Measurements from ENCODE around the gene LAMB1.
"Not testable (repeated sequence)": the region's sequence is repeated elsewhere in the genome, so short reads cannot be mapped to it uniquely, and the experiment has no call there.

LAMB1 gene

GRCh38 chr7:107907790-107908189 lies 95.2 kb downstream of the LAMB1 start:
- H3K79me2 ChIP-seq (ENCODE audit: low read length), result no peaks in the 10 kb centered on the region
- H3K4me2 ChIP-seq (ENCODE audit: low read length), result no peak overlapping the region
- H3K27ac ChIP-seq (ENCODE audit: low read length), result no peak overlapping the region
- H3K36me3 ChIP-seq (replicated peaks; ENCODE audit: low read depth, low read length), result peaks cover 55% of the 10 kb centered on the region
- no peaks in the 10 kb centered on the region for H3K9me3 ChIP-seq (ENCODE audit: insufficient read depth, low read length)
- no peaks in the 10 kb centered on the region for H4K20me1 ChIP-seq (ENCODE audit: insufficient read depth, low read length)
- H2AFZ ChIP-seq (ENCODE audit: low read depth, low read length), result no peak overlapping the region
- H3K27me3 ChIP-seq (ENCODE audit: low read depth, low read length), result no peaks in the 10 kb centered on the region
- TF ChIP-seq, protein P1, sequence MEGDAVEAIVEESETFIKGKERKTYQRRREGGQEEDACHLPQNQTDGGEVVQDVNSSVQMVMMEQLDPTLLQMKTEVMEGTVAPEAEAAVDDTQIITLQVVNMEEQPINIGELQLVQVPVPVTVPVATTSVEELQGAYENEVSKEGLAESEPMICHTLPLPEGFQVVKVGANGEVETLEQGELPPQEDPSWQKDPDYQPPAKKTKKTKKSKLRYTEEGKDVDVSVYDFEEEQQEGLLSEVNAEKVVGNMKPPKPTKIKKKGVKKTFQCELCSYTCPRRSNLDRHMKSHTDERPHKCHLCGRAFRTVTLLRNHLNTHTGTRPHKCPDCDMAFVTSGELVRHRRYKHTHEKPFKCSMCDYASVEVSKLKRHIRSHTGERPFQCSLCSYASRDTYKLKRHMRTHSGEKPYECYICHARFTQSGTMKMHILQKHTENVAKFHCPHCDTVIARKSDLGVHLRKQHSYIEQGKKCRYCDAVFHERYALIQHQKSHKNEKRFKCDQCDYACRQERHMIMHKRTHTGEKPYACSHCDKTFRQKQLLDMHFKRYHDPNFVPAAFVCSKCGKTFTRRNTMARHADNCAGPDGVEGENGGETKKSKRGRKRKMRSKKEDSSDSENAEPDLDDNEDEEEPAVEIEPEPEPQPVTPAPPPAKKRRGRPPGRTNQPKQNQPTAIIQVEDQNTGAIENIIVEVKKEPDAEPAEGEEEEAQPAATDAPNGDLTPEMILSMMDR (IDR thresholded peaks at IDR 0.05; ENCODE audit: low read depth, low read length), result no peak
- no peak for TF ChIP-seq EZH2phosphoT487 (IDR thresholded peaks at IDR 0.05; ENCODE audit: low read depth)
- H3K9ac ChIP-seq (ENCODE audit: low read length), result no peak overlapping the region
- no peak overlapping the region for H3K4me3 ChIP-seq (ENCODE audit: low read length)
- peaks cover 5% of the 10 kb centered on the region; the same call in 1 of the 2 replicates for H3K4me1 ChIP-seq (ENCODE audit: low read length)

GRCh38 chr7:107902381-107902780 lies 100.6 kb downstream of the LAMB1 start:
- Histone ChIP-seq H3K79me2 (ENCODE audit: low read length) (peaks cover 33% of the 10 kb centered on the region), H4K20me1 (ENCODE audit: insufficient read depth, low read length) (0 out of 2 replicates have a peak, but pooled peaks cover 4% of the 10 kb centered on the region), H3K36me3 (replicated peaks; ENCODE audit: low read depth, low read length) (peaks cover 37% of the 10 kb centered on the region), H3K4me1 (ENCODE audit: low read length) (peaks cover 6% of the 10 kb centered on the region), H3K4me2 (ENCODE audit: low read length) (no peak overlapping the region), H3K27ac (ENCODE audit: low read length) (no peak overlapping the region), H3K9me3 (ENCODE audit: insufficient read depth, low read length) (no peaks in the 10 kb centered on the region), H3K27me3 (ENCODE audit: low read depth, low read length) (no peaks in the 10 kb centered on the region), H3K9ac (ENCODE audit: low read length) (no peak overlapping the region), H3K4me3 (ENCODE audit: low read length) (no peak overlapping the region), H2AFZ (ENCODE audit: low read depth, low read length) (no peak overlapping the region)
- TF ChIP-seq, protein P1 (IDR thresholded peaks at IDR 0.05; ENCODE audit: low read depth, low read length), result no peak
- TF ChIP-seq EZH2phosphoT487 (IDR thresholded peaks at IDR 0.05; ENCODE audit: low read depth), result no peak

DNA sequence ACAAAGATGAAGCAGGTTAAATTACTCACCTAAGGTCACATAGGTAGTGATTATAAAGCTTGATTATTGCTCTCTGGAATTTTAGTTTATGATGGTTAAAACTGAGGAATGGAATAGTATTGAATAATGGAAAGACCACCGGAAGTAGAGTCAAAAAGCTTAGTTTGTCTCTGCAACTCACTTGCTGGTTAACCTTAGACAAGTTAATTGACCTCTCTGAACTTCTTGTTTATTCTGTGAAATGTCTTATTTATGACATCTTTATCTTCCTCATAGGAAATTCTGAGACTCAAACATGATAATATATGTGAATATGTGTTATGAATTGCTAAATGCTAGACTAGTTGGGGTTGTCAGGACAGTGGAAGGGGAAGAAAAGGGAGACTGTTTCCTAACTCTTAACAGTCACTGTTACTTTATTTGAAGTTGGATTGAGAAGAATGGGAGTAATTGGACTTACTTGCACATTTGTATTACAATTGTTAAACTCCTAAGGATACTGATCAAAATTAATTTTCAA lies 102.4 kb downstream of the LAMB1 start:
- Histone ChIP-seq H3K27ac (ENCODE audit: low read length) (no peak overlapping the region), H3K4me2 (ENCODE audit: low read length) (no peak overlapping the region), H3K4me3 (ENCODE audit: low read length) (no peak overlapping the region), H3K9ac (ENCODE audit: low read length) (no peak overlapping the region), H4K20me1 (ENCODE audit: insufficient read depth, low read length) (0 out of 2 replicates have a peak, but pooled peaks cover 10% of the 10 kb centered on the region), H3K4me1 (ENCODE audit: low read length) (peaks cover 6% of the 10 kb centered on the region), H3K36me3 (replicated peaks; ENCODE audit: low read depth, low read length) (peaks cover 28% of the 10 kb centered on the region), H3K79me2 (ENCODE audit: low read length) (peaks cover 48% of the 10 kb centered on the region), H3K9me3 (ENCODE audit: insufficient read depth, low read length) (no peaks in the 10 kb centered on the region), H3K27me3 (ENCODE audit: low read depth, low read length) (no peaks in the 10 kb centered on the region), H2AFZ (ENCODE audit: low read depth, low read length) (no peak overlapping the region)
- TF ChIP-seq EZH2phosphoT487 (IDR thresholded peaks at IDR 0.05; ENCODE audit: low read depth), result no peak
- TF ChIP-seq, protein P1 (IDR thresholded peaks at IDR 0.05; ENCODE audit: low read depth, low read length), result no peak

DNA sequence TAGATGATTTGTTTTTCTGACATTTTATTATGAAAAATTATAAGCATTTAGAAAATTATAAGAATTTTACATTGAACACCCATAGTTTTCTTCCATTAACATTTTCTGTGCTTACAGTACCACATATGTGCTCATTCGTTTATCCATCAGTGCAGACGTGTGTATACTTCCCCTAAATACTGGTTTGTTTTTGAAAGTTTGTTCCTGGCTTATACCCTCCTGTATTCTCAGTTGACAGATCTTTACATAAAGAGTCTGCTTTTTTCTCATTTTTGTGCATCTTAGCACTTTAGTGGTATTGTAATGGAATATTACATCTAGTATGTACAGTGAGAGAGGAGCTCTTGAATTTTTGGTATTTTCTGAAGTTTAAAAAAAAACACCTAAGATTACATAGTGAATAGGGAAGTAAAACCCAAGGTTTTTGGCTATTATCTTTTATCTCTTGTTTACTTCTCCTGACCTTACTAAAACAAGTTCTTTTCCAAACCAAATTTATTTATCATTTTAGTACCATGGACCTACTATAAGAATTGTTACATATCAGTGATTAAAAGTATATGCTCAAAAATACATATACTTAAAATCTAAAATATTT lies 103.9 kb downstream of the LAMB1 start:
- Histone ChIP-seq H3K79me2 (ENCODE audit: low read length) (peaks cover 63% of the 10 kb centered on the region), H3K4me3 (ENCODE audit: low read length) (no peak overlapping the region), H3K27me3 (ENCODE audit: low read depth, low read length) (no peaks in the 10 kb centered on the region), H3K9me3 (ENCODE audit: insufficient read depth, low read length) (no peaks in the 10 kb centered on the region), H3K9ac (ENCODE audit: low read length) (no peak overlapping the region), H3K27ac (ENCODE audit: low read length) (no peak overlapping the region), H2AFZ (ENCODE audit: low read depth, low read length) (no peak overlapping the region), H3K36me3 (replicated peaks; ENCODE audit: low read depth, low read length) (peaks cover 31% of the 10 kb centered on the region), H3K4me2 (ENCODE audit: low read length) (no peak overlapping the region), H4K20me1 (ENCODE audit: insufficient read depth, low read length) (peaks cover 21% of the 10 kb centered on the region; the same call in 1 of the 2 replicates), H3K4me1 (ENCODE audit: low read length) (peaks cover 6% of the 10 kb centered on the region)
- TF ChIP-seq, protein P1 (IDR thresholded peaks at IDR 0.05; ENCODE audit: low read depth, low read length), result no peak
- no peak for TF ChIP-seq EZH2phosphoT487 (IDR thresholded peaks at IDR 0.05; ENCODE audit: low read depth)

DNA sequence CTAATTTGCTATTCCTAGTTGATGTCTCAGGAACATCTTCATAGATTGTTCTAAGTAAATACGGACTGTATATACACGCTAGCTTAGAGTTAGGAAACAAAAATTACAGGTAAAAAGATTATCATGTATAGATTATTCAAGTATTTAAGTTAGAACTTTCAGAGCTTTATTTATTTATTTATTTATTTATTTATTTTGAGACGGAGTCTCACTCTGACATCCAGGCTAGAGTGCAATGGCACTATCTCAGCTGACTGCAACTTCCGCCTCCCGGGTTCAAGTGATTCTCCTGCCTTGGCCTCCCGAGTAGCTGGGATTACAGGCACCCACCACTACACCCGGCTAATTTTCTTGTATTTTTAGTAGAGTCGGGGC lies 110.6 kb downstream of the LAMB1 start:
- H3K27me3 ChIP-seq (ENCODE audit: low read depth, low read length); H2AFZ ChIP-seq (ENCODE audit: low read depth, low read length); H3K9me3 ChIP-seq (ENCODE audit: insufficient read depth, low read length); H3K9ac ChIP-seq (ENCODE audit: low read length); H3K27ac ChIP-seq (ENCODE audit: low read length): not testable (repeated sequence)
- H3K4me3 ChIP-seq (ENCODE audit: low read length), result peak overlapping the region; percentile 92
- peaks cover 12% of the 10 kb centered on the region for H3K4me1 ChIP-seq (ENCODE audit: low read length)
- peak overlapping the region; percentile 77 for H3K4me2 ChIP-seq (ENCODE audit: low read length)
- H3K79me2 ChIP-seq (ENCODE audit: low read length), result peaks cover 59% of the 10 kb centered on the region
- H3K36me3 ChIP-seq (replicated peaks; ENCODE audit: low read depth, low read length), result peaks cover 24% of the 10 kb centered on the region
- H4K20me1 ChIP-seq (ENCODE audit: insufficient read depth, low read length), result peaks cover 33% of the 10 kb centered on the region

All from OCI-LY3 (cell line).